HAP-1 (cell line): ENCODE measurements around the gene PLCXD3.
"Not testable (repeated sequence)": the region's sequence is repeated elsewhere in the genome, so short reads cannot be mapped to it uniquely, and the experiment has no call there.

Source experiments
- DNase-seq, 2 experiments: peaks; one replicate each; pipeline ENCODE4 v3.0.0-alpha.2; 2016 to 2020; ENCODE audit warnings: low spot score in 2 of 2
- H3K27me3 ChIP-seq: fragments of 250-450 bp; sonication (Bioruptor Pico); 2 replicates; pipeline ENCODE4 v1.5.1; 2020; ENCODE audit warnings: low read depth, mild to moderate bottlenecking, moderate library complexity
- H3K36me3 ChIP-seq: fragments of 250-450 bp; sonication (Bioruptor Pico); replicated peaks from 2 replicates; pipeline ENCODE4 v1.5.1; 2020; ENCODE audit warnings: mild to moderate bottlenecking
- H3K4me1 ChIP-seq: fragments of 250-450 bp; sonication (Bioruptor Pico); 2 replicates; pipeline ENCODE4 v1.5.1; 2020; ENCODE audit warnings: mild to moderate bottlenecking
- H3K4me3 ChIP-seq: fragments of 250-450 bp; sonication (Bioruptor Pico); 2 replicates; pipeline ENCODE4 v1.5.1; 2020; ENCODE audit warnings: mild to moderate bottlenecking, moderate library complexity
- H3K9me3 ChIP-seq: fragments of 250-450 bp; sonication (Bioruptor Pico); 2 replicates; pipeline ENCODE4 v1.5.1; 2020; ENCODE audit warnings: mild to moderate bottlenecking, moderate library complexity
- in situ Hi-C: fragments of 300-500 bp; cut with MboI; formaldehyde crosslinking; loops from 3 replicates; pipeline ENCODE4 v1.14.3; 2020; ENCODE audit warnings: low sequenced_read_pairs, inconsistent platforms, mixed read lengths

The PLCXD3 gene

DNA sequence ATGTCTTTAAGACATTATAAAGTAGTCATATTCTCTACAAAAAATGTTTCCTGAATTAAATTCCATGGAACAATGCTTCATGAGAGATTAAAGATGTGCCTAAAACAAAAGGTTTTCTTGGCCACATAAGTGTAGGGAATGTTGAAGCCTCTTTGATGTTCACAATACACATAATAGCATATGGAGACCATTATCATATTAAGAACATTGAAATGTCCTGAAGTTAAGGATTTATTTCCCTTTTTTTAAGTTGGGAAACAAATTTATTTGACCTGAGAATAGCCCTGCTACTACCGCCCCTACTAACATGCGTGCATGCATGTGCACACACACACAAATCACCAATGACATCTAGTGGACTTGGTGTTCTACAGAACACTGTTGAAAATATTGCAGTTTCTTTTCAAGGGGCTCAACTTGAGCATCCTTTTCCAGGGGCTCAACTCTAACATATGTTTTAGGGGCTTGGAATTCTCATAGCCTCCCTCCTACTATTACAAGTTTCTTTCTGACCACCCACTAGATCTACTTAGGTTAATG lies 172.2 kb downstream of the PLCXD3 start:
- Histone ChIP-seq H3K27me3 (peaks cover 3% of the 10 kb centered on the region; the same call in 1 of the 2 replicates), H3K36me3 (no peaks in the 10 kb centered on the region), H3K4me1 (no peaks in the 10 kb centered on the region), H3K9me3 (no peaks in the 10 kb centered on the region), H3K4me3 (no peak overlapping the region)
- DNase-seq, result no peak
- in situ Hi-C loops, result no loop called here

DNA sequence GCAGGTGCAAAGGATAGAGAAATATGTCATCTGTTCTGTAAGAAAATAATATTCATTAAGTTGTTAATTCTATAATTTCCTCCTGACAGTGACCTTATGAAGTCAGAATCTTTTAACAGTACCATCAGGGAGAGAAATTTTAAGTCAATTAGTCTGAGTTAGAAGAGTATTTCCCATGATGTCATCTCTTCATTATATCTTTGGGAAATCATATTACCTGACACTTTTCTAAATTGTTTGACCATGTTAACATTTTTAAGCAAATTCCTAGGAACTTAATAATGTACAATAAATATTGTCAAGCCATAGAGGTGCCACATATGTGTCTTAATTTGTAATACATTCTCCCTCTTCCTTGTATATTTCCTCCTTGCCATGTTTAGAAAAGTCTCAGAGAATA lies 172.7 kb downstream of the PLCXD3 start:
- in situ Hi-C loops, result no loop called here
- peaks cover 3% of the 10 kb centered on the region; the same call in 1 of the 2 replicates for H3K27me3 ChIP-seq
- DNase-seq, result no peak
- no peaks in the 10 kb centered on the region for H3K9me3 ChIP-seq
- H3K4me1 ChIP-seq, result no peaks in the 10 kb centered on the region
- H3K4me3 ChIP-seq, result no peak overlapping the region
- H3K36me3 ChIP-seq, result no peaks in the 10 kb centered on the region

DNA sequence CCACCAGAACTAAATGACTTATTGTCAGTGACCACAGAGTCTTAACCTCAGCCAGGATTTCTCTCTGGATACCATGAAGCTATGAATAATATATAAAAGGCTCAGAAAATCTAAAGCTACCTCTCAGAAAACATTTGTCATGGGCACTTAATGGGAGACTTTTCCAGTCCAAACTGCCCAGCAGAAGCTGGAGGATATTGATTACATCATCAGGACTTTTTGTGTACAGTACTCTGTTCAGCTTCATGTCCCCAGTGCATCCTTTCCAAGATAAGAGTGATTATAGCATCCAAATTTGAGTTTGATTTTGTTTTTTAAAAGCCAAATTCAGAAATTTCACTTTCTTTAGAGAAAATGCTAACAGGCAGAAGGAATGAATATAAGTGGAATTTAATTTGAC lies 173.2 kb downstream of the PLCXD3 start:
- no peak for DNase-seq
- Histone ChIP-seq H3K27me3 (peaks cover 3% of the 10 kb centered on the region; the same call in 1 of the 2 replicates), H3K4me3 (no peak overlapping the region), H3K4me1 (no peaks in the 10 kb centered on the region), H3K9me3 (no peaks in the 10 kb centered on the region), H3K36me3 (no peaks in the 10 kb centered on the region)
- in situ Hi-C loops, result no loop called here

DNA sequence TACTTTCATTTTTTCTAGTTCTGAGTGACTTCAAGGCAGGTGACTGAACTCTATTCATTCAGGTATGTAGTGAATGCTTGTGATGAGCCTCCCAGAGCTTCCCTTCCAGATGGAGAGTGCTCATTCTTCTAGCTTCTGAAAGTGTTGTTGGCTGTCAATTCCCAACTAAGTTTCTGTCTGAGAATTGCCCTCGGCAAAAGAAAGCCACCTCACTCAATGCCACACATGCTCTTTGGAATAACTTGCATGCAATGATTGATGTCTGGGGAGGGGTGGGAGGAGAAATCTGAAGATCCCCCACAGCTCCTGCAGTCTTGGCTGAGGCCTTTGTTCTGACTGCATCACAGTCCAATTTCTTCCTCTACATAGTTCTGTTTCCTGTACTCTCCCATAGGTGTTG lies 173.9 kb downstream of the PLCXD3 start:
- in situ Hi-C loops, result no loop called here
- H3K9me3 ChIP-seq, result no peaks in the 10 kb centered on the region
- no peaks in the 10 kb centered on the region for H3K36me3 ChIP-seq
- H3K4me3 ChIP-seq, result no peak overlapping the region
- no peak for DNase-seq
- peaks cover 3% of the 10 kb centered on the region; the same call in 1 of the 2 replicates for H3K27me3 ChIP-seq
- no peaks in the 10 kb centered on the region for H3K4me1 ChIP-seq

DNA sequence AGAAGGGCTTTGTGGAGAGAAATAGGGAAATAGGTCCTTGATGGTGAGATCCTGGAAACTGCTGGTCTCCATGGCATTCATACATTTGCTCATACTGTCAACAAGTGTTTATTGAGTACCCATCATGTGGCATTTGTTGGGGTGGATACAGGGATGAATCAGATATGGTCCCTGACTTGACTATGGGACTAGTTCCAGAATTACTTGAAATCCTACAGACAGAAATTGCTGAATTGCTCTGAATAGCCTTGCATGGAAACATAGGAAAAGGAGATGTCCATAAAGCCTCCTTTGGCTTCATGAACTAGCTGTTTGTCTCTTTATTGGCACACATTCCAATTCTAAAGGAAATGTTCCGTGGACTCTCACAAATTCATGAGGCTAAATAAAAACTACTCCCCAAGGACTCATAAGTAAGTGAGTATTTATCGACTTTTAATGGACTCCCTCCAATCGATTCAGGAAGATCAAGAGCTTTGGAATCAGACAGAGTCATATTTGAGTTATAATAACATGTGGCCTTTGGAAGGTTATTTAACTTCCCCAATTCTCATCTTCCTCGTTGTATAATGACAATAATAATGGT lies 174.7 kb downstream of the PLCXD3 start:
- in situ Hi-C loops, result no loop called here
- Histone ChIP-seq H3K4me3 (no peak overlapping the region), H3K27me3 (peaks cover 3% of the 10 kb centered on the region; the same call in 1 of the 2 replicates), H3K9me3 (no peaks in the 10 kb centered on the region), H3K36me3 (no peaks in the 10 kb centered on the region), H3K4me1 (no peaks in the 10 kb centered on the region)
- DNase-seq, result no peak

DNA sequence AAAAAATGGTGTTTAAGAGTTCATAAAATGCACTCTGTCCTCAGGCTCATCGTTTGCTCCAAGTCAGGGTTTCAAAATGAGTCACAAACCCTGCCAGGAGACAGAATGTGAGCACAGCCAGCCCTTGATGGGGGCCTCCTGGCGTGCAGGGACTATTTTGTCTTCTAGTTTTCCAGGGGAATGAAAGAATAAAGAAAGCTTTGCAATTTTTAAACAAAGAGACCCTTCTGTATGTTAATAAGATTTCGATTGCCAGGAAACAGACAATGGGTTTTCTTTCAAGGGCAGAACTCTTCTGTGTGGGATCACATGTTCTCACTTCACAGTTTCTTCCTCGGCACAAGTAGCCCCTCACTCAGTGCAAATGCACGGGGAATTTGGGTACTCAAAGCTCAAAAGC lies 175.6 kb downstream of the PLCXD3 start:
- Histone ChIP-seq H3K9me3 (no peaks in the 10 kb centered on the region), H3K27me3 (peaks cover 3% of the 10 kb centered on the region; the same call in 1 of the 2 replicates), H3K36me3 (no peaks in the 10 kb centered on the region), H3K4me3 (no peak overlapping the region), H3K4me1 (no peaks in the 10 kb centered on the region)
- in situ Hi-C loops, result no loop called here
- no peak for DNase-seq

DNA sequence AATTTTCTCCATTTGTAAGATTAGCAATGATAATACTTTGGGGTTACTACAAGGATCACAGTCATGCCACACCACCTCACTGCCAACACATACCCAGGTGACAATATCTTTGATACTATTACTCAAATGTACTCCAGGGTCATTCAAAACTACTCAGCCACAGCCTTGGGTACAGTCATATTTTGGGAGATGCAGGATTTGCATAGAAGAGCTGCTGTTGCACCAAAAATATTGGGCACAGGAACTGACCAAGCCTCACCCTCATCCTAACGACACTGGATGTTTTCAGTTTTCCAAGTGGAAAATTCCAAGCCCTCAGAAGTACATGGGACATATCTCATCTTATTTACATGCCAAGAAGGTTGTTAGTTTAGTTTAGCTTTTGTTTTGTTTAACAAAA lies 176.2 kb downstream of the PLCXD3 start:
- DNase-seq, result no peak

DNA sequence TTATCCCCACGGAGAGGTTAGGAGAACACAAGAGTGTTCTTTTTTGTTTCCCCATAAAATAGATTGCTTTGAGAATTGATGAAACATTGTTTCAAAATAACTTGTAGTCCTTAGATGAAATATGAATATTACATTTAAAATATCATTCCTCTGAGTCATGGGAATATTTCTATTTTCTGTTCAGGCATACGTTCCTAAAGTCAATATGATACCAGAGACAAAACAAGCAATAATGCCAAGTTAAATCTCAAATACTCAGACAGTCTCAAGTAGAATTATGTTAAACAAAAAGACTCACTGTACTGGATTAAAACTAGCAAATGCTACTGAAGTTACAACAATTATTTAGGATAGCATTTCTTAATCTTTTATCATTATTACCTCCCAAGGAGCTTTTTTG lies 185.3 kb downstream of the PLCXD3 start:
- no peak overlapping the region for H3K4me3 ChIP-seq
- no peaks in the 10 kb centered on the region for H3K9me3 ChIP-seq
- no peaks in the 10 kb centered on the region for H3K27me3 ChIP-seq
- in situ Hi-C loops, result no loop called here
- H3K4me1 ChIP-seq, result no peaks in the 10 kb centered on the region
- H3K36me3 ChIP-seq, result no peaks in the 10 kb centered on the region
- no peak for DNase-seq

More for the DNA sequence above, 176.2 kb downstream of the PLCXD3 start:
- H3K9me3 ChIP-seq, result no peaks in the 10 kb centered on the region
- in situ Hi-C loops, result no loop called here
- H3K4me3 ChIP-seq, result no peak overlapping the region
- H3K36me3 ChIP-seq, result no peaks in the 10 kb centered on the region
- peaks cover 3% of the 10 kb centered on the region; the same call in 1 of the 2 replicates for H3K27me3 ChIP-seq
- H3K4me1 ChIP-seq, result no peaks in the 10 kb centered on the region

DNA sequence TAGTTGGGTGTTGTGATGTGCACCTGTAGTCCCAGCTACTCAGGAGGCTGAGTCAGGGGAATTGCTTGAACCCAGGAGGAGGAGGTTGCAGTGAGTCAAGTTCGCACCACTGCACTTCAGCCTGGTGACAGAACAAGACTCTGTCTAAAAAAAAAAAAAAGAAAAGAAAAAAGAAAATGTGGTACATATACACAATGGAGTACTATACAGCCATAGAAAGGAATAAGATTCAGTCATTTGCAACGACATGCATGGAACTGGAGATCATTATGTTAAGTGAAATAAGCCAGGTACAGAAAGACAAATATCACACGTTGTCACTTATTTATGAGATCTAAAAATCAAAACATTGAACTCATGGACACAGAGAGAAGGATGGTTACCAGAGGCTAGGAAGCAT lies 187.6 kb downstream of the PLCXD3 start:
- H3K36me3 ChIP-seq, DNase-seq, H3K4me1 ChIP-seq, in situ Hi-C loops, H3K4me3 ChIP-seq, H3K27me3 ChIP-seq, H3K9me3 ChIP-seq: not testable (repeated sequence)

DNA sequence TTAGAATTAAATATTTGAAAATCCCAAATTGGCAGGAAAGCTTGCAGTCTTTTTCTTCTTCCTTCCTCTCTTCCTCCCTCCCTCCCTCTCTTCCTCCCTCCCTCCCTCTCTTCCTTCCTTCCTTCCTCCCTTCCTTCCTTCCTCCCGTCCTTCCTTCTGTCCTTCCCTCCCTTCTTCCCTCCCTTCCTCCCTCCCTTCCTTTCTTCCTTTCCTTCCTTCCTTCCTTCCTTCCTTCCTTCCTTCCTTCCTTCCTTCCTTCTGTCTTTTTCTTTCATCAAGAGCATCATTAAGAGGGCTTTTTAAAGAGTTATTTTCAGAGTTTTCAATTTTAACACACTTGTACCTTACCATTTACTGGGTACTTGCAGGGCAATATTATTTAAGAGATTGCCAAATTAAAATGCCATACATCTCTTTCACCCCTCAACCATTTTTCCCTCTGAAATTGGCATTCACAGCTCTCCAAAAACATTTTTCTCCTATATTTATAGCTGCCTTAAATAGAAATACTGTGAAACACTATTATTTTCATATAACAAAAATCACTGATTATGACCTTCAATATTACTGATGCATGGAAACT lies 197.8 kb downstream of the PLCXD3 start:
- no peaks in the 10 kb centered on the region for H3K4me1 ChIP-seq
- no peaks in the 10 kb centered on the region for H3K36me3 ChIP-seq
- no peaks in the 10 kb centered on the region for H3K9me3 ChIP-seq
- in situ Hi-C loops, result no loop called here
- H3K27me3 ChIP-seq, result no peaks in the 10 kb centered on the region
- no peak overlapping the region for H3K4me3 ChIP-seq
- DNase-seq, result no peak

DNA sequence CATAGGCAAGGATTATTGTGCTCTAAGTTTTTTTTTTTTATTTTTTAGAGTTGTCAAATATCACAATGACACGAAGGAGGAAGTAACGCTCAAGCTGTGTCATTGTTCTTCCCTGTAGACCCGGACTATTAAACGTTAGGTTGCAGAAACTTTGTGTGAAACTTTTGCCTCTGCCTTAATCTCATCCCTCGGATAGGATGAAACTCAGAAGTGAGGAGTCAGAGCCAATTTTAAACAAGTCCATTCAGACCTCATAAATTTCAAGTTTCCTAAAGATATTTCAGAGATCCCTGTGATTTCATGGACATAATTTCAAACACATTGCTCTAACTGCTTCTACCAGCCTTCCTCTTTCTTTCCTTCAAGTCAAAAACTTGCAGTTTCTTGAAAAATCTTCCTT lies 198.3 kb downstream of the PLCXD3 start:
- no peak overlapping the region for H3K4me3 ChIP-seq
- H3K9me3 ChIP-seq, result no peaks in the 10 kb centered on the region
- in situ Hi-C loops, result no loop called here
- H3K27me3 ChIP-seq, result no peaks in the 10 kb centered on the region
- H3K36me3 ChIP-seq, result no peaks in the 10 kb centered on the region
- DNase-seq, result no peak
- H3K4me1 ChIP-seq, result no peaks in the 10 kb centered on the region

DNA sequence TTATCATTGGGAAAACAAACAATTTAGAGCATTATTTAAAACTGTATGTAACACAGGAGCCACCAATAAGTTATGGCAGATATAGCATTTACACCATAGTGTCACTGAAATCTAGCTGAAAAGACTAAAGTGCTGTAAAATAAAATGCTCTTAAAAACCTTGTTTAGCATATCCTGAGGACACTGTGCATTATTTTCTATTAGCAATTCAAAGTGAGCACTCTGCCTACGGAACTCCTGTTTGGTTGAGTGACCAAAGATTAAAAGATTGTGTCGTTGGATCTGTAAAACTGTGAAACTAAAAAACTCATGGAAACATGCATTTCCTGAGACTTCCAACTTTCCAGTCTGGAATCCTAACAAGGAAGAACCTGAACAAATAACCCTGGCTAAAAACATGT lies 201.1 kb downstream of the PLCXD3 start:
- H3K9me3 ChIP-seq, result no peaks in the 10 kb centered on the region
- H3K36me3 ChIP-seq, result no peaks in the 10 kb centered on the region
- in situ Hi-C loops, result no loop called here
- no peaks in the 10 kb centered on the region for H3K27me3 ChIP-seq
- DNase-seq, result no peak
- H3K4me1 ChIP-seq, result no peaks in the 10 kb centered on the region
- H3K4me3 ChIP-seq, result no peak overlapping the region

DNA sequence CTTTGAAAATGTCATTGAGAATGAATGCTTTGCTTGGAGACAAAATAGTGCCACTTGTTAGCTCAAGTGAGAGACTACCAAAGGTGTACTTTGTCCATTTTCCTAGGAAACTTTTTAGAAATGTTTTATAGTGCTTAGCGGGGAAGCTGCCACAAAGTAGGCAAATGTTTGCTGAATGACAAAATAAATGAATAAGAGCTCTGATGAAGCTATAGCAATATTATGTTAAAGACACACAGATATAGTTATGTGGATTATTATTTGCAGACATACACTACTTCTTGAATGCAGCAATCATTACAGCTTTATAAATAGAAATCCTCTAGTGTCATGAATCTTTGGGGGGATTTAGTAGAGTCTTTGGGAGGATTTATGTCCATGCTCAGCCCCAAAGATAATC lies 204.4 kb downstream of the PLCXD3 start:
- in situ Hi-C loops, result no loop called here
- no peak overlapping the region for H3K4me3 ChIP-seq
- H3K4me1 ChIP-seq, result no peaks in the 10 kb centered on the region
- no peaks in the 10 kb centered on the region for H3K9me3 ChIP-seq
- no peak for DNase-seq
- no peaks in the 10 kb centered on the region for H3K27me3 ChIP-seq
- H3K36me3 ChIP-seq, result no peaks in the 10 kb centered on the region

DNA sequence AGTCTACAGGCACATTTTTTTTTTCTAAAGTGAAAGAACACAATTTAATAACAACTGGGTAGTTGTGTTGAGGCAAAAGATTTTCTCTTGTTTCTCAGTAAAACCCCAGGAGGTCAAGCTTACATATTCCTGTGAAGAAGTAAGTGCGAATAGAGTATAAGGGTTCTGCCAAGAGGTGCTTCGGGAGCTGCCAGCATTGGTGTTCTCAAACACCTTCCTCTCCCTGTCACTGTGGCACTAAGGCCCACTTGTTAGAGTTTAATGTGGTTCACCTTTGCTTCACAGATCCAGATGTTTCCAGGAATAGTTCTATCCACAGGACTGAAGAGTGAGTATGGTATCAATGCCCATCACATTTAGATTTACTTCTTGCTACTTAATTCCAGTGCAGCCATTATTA lies 205.3 kb downstream of the PLCXD3 start:
- no peak overlapping the region for H3K4me3 ChIP-seq
- in situ Hi-C loops, result no loop called here
- DNase-seq, result no peak

More for the DNA sequence above, 205.3 kb downstream of the PLCXD3 start:
- Histone ChIP-seq H3K27me3 (no peaks in the 10 kb centered on the region), H3K9me3 (no peaks in the 10 kb centered on the region), H3K4me1 (no peaks in the 10 kb centered on the region), H3K36me3 (no peaks in the 10 kb centered on the region)
